Stomach (tissue), 4 donors: ENCODE measurements around the gene NEDD4L.

ENCODE experiments used
- POLR2A ChIP-seq, 4 donors: fragments of 450-650 bp; IDR thresholded peaks; one replicate each; pipeline ENCODE4 v1.6.1; 2016; ENCODE audit warnings: antibody characterized with exemption in 4 of 4, control low read depth in 2 of 4, mild to moderate bottlenecking in 1 of 4, moderate library complexity in 1 of 4
- POLR2AphosphoS5 ChIP-seq, 3 donors: sonication (generic); formaldehyde crosslinking; IDR thresholded peaks; one replicate each; pipeline ENCODE4 v1.6.1; 2016; ENCODE audit warnings: antibody characterized with exemption in 3 of 3

DNA sequence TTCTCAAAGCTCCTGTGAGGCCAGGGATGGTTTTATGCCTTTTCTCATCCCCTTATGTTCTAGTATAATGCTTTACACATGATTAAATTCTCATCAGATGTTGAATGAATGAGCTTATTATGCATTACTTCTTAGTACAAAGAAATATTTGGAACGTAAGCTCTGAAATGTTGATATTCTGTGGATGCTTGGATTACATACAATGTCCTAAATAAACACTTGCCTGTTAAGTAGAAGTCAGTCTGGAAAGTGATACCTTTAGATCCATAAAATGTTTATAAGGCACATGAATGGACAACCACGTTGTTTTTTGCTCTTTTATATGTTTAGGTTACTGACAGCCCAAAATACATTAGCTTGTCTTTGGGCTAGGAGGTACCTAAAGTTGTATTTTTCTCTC is 248.6 kb downstream of the NEDD4L start:
- TF ChIP-seq POLR2A (IDR thresholded peaks at IDR 0.05) (no peak), POLR2AphosphoS5 (IDR thresholded peaks at IDR 0.05) (no peak)
